Thyroid gland (tissue), 4 donors: Measurements from ENCODE around the gene PTCH1. TPM values are rescaled to one million over a fixed set of nuclear protein-coding genes. Genes with fewer than 3 reads are reported as not detected.

Source experiments
- DNase-seq, 2 donors: peaks; one replicate each; pipeline ENCODE4 v3.0.0-alpha.2; 2019
- H3K27ac ChIP-seq, 3 donors: fragments of 200-600 bp; sonication (generic); 1 replicate in 2 of 3; 2 replicates in 1 of 3; pipeline ENCODE4 v1.5.1; 2016 to 2019; ENCODE audit warnings: mild to moderate bottlenecking in 1 of 3, moderate library complexity in 1 of 3
- H3K27me3 ChIP-seq: fragments of 200-600 bp; sonication (generic); one replicate; pipeline ENCODE4 v1.5.1; 2019
- H3K36me3 ChIP-seq, 2 donors: fragments of 200-600 bp; sonication (generic); one replicate each; pipeline ENCODE4 v1.5.1; 2016 to 2019
- H3K4me1 ChIP-seq, 2 donors: fragments of 200-600 bp; sonication (generic); one replicate each; pipeline ENCODE4 v1.5.1; 2017 to 2019
- H3K4me3 ChIP-seq, 3 donors: fragments of 200-600 bp; sonication (generic); replicated peaks in 1 of 3; 1 replicate in 2 of 3; 2 replicates in 1 of 3; pipeline ENCODE4 v1.5.1; 2016; ENCODE audit warnings: mild to moderate bottlenecking in 1 of 3
- H3K9me3 ChIP-seq: fragments of 200-600 bp; sonication (generic); one replicate; pipeline ENCODE4 v1.5.1; 2017
- CTCF ChIP-seq, 6 experiments: fragments of 200-600 bp in 3 of 6; fragments of 450-650 bp in 3 of 6; sonication (generic) in 3 of 6; IDR thresholded peaks; one replicate each; pipeline ENCODE4 v1.5.1; 2016 to 2019; ENCODE audit warnings: antibody characterized with exemption in 6 of 6, mild to moderate bottlenecking in 2 of 6, inconsistent platforms in 1 of 6, moderate library complexity in 1 of 6
- POLR2A ChIP-seq, 2 donors: fragments of 450-650 bp; IDR thresholded peaks; one replicate each; pipeline ENCODE4 v1.6.1; 2017; ENCODE audit warnings: antibody characterized with exemption in 2 of 2, mild to moderate bottlenecking in 2 of 2, moderate library complexity in 1 of 2
- WGBS, 2 donors: methylation state at CpG; one replicate each; pipeline ENCODE4 v1.1.5; 2017; 5-methylcytosine and 5-hydroxymethylcytosine counted together
- intact Hi-C: fragments of 100-400 bp; cut with DNase I; formaldehyde crosslinking; loops from one replicate; pipeline ENCODE4 v1.15.1; 2023
- total RNA-seq, 4 donors: library from RNA; depleted of rRNA; stranded (reverse); fragments of >200 nt; gene quantifications; one replicate each; pipeline ENCODE4 v1.2.3, GENCODE V29; 2016

PTCH1 gene
- total RNA-seq, 4 donors from 2014 or later, result 10.7 to 293 (median 16.3) TPM

- TF ChIP-seq POLR2A (IDR thresholded peaks at IDR 0.05), result no peak
- no peak for TF ChIP-seq CTCF (IDR thresholded peaks at IDR 0.05)
- H3K27ac ChIP-seq, result no peak overlapping the region
- H3K36me3 ChIP-seq, result no peaks in the 10 kb centered on the region
- no peak for DNase-seq
- H3K27me3 ChIP-seq, result no peaks in the 10 kb centered on the region
- no peaks in the 10 kb centered on the region for H3K9me3 ChIP-seq
- 92% methylated on average over 4 of the region's 4 CpGs for WGBS, 2 donors
- intact Hi-C loops, result loop anchor here (5.0 kb wide), 2 partner anchors 86 to 364 kb away; partner anchors contain the start of gene ERCC6L2
- H3K4me3 ChIP-seq, result no peak overlapping the region
- H3K4me1 ChIP-seq, result peaks cover 13 to 14% of the 10 kb centered on the region in 2 donors
These were observed 3.1 kb downstream of the PTCH1 start for GRCh38 chr9:95513711-95514110.

GRCh38 chr9:95512709-95513095 lies 4.1 kb downstream of the PTCH1 start:
- no peak overlapping the region for H3K4me3 ChIP-seq
- DNase-seq, result no peak
- no peaks in the 10 kb centered on the region for H3K27me3 ChIP-seq
- no peaks in the 10 kb centered on the region for H3K9me3 ChIP-seq
- H3K4me1 ChIP-seq, result peaks cover 13 to 14% of the 10 kb centered on the region in 2 donors
- no peaks in the 10 kb centered on the region for H3K36me3 ChIP-seq
- no peak for TF ChIP-seq POLR2A (IDR thresholded peaks at IDR 0.05)
- TF ChIP-seq CTCF (IDR thresholded peaks at IDR 0.05), result no peak
- intact Hi-C loops, result loop anchor here (5.0 kb wide), 2 partner anchors 85 to 365 kb away; partner anchors contain the start of gene ERCC6L2
- no peak overlapping the region for H3K27ac ChIP-seq
- 84 to 88% methylated on average over 2 of the region's 2 CpGs for WGBS, 2 donors

- H3K36me3 ChIP-seq, result no peaks in the 10 kb centered on the region
- peak overlapping the region in 1 of 3 donors; percentile 87 for H3K4me3 ChIP-seq
- TF ChIP-seq CTCF (IDR thresholded peaks at IDR 0.05), result no peak
- TF ChIP-seq POLR2A (IDR thresholded peaks at IDR 0.05), result no peak
- no peaks in the 10 kb centered on the region for H3K27me3 ChIP-seq
- WGBS, 2 donors, result 53 to 54% methylated on average over 30 of the region's 30 CpGs
- intact Hi-C loops, result loop anchor here (5.0 kb wide), 2 partner anchors 85 to 365 kb away; partner anchors contain the start of gene ERCC6L2
- H3K9me3 ChIP-seq, result no peaks in the 10 kb centered on the region
- peak overlapping the region in 1 of 3 donors; percentile 89 for H3K27ac ChIP-seq
- DNase-seq, result no peak
- peaks cover 13 to 14% of the 10 kb centered on the region in 2 donors for H3K4me1 ChIP-seq
These were observed 4.6 kb downstream of the PTCH1 start for GRCh38 chr9:95511952-95512708.

GRCh38 chr9:95511616-95511931 lies 5.2 kb downstream of the PTCH1 start:
- peaks cover 13 to 14% of the 10 kb centered on the region in 2 donors for H3K4me1 ChIP-seq
- H3K4me3 ChIP-seq, result peak overlapping the region; percentile 19 to 94 (median 87)
- intact Hi-C loops, result loop anchor here (5.0 kb wide), 2 partner anchors 84 to 366 kb away; partner anchors contain the start of gene ERCC6L2
- TF ChIP-seq POLR2A (IDR thresholded peaks at IDR 0.05) (no peak), CTCF (IDR thresholded peaks at IDR 0.05) (no peak)
- no peaks in the 10 kb centered on the region for H3K36me3 ChIP-seq
- WGBS, 2 donors, result 7% methylated on average over 6 of the region's 6 CpGs
- H3K27ac ChIP-seq, result peak overlapping the region in 2 of 3 donors; percentile 89 to 94
- DNase-seq, result no peak
- H3K27me3 ChIP-seq, result no peaks in the 10 kb centered on the region
- H3K9me3 ChIP-seq, result no peaks in the 10 kb centered on the region
